NCI-H446 (cell line): Measurements from ENCODE around the gene NFIA.

ENCODE experiments used
- DNase-seq, 2 experiments: peaks; one replicate each; lab custom pipeline; 2025; lab: John Stamatoyannopoulos, UW

NFIA gene

GRCh38 chr1:61152469-61153105 is 70.2 kb downstream of the NFIA start:
- no peak for DNase-seq

GRCh38 chr1:61156576-61157467 is 74.5 kb downstream of the NFIA start:
- DNase-seq, result no peak

- DNase-seq, result no peak
Observed at GRCh38 chr1:61157468-61157987, 75.2 kb downstream of the NFIA start.

- no peak for DNase-seq
Observed at GRCh38 chr1:61158591-61158990, 76.2 kb downstream of the NFIA start.

- no peak for DNase-seq
Observed at GRCh38 chr1:61160526-61160925, 78.2 kb downstream of the NFIA start.

- no peak for DNase-seq
Observed at GRCh38 chr1:61162520-61163258, 80.3 kb downstream of the NFIA start.

- DNase-seq, result no peak
Observed at GRCh38 chr1:61163355-61163754, 81.0 kb downstream of the NFIA start.

GRCh38 chr1:61165402-61165801 is 83.0 kb downstream of the NFIA start:
- DNase-seq, result no peak

GRCh38 chr1:61167309-61167708 is 84.9 kb downstream of the NFIA start:
- DNase-seq, result no peak

GRCh38 chr1:61169045-61169444 is 86.7 kb downstream of the NFIA start:
- DNase-seq, result no peak

GRCh38 chr1:61169634-61170033 is 87.3 kb downstream of the NFIA start:
- no peak for DNase-seq

- DNase-seq, result no peak
Observed at GRCh38 chr1:61170328-61171238, 88.2 kb downstream of the NFIA start.

- DNase-seq, result no peak
Observed at GRCh38 chr1:61171346-61171745, 89.0 kb downstream of the NFIA start.

GRCh38 chr1:61171974-61172373 is 89.6 kb downstream of the NFIA start:
- DNase-seq, result no peak

- no peak for DNase-seq
Observed at GRCh38 chr1:61173118-61173517, 90.8 kb downstream of the NFIA start.

GRCh38 chr1:61174060-61174795 is 91.9 kb downstream of the NFIA start:
- DNase-seq, result no peak

GRCh38 chr1:61175976-61176375 is 93.6 kb downstream of the NFIA start:
- DNase-seq, result no peak

- no peak for DNase-seq
Observed at GRCh38 chr1:61181067-61182038, 99.0 kb downstream of the NFIA start.

GRCh38 chr1:61182049-61182448 is 99.7 kb downstream of the NFIA start:
- no peak for DNase-seq

- DNase-seq, result no peak
Observed at GRCh38 chr1:61182480-61182879, 100.1 kb downstream of the NFIA start.
